Testis (tissue), 2 donors: ENCODE measurements around the gene CDC123.

ENCODE experiments used
- POLR2A ChIP-seq: fragments of 450-650 bp; IDR thresholded peaks from one replicate; pipeline ENCODE4 v1.6.1; 2017; ENCODE audit warnings: antibody characterized with exemption, mild to moderate bottlenecking, moderate library complexity
- TF ChIP-seq, protein P1 (sequence below), 3 experiments: fragments of 450-650 bp in 2 of 3; fragments of 200-600 bp in 1 of 3; sonication (generic) in 1 of 3; IDR thresholded peaks; one replicate each; pipeline ENCODE4 v1.5.1; 2016 to 2019; ENCODE audit warnings: antibody characterized with exemption in 3 of 3, mild to moderate bottlenecking in 2 of 3, moderate library complexity in 1 of 3

DNA sequence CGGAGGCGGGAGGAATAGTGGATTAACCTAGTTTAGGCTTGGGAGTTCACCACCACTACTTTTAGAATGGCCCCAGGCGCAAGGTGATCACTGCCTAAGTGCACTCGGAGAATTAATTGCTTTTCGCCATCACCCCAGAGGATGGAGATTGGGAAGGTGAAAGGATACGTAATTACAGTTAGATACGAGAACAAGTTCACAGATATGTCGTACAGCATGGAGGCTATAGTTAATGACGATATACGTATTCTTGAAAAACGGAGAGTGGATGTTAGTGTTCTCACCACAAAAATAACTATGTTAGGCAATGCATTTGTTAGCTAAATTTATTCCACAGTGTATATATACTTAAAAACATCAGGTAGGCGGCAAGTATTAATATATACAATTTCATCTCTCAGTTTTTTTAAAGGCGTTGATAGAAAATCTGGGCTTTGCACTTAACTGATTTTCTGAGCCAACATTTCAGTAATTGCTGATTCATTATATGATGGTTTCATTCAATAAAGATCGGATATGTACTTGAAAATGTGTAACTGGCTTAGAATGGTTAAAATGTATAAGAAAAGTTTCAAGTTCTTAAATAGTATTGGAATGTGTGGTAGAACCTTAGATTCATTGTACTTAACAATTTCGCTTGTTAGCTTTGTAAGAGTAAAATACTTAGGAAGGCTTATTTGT, 683 bp downstream of the CDC123 start:
- TF ChIP-seq, protein P1, sequence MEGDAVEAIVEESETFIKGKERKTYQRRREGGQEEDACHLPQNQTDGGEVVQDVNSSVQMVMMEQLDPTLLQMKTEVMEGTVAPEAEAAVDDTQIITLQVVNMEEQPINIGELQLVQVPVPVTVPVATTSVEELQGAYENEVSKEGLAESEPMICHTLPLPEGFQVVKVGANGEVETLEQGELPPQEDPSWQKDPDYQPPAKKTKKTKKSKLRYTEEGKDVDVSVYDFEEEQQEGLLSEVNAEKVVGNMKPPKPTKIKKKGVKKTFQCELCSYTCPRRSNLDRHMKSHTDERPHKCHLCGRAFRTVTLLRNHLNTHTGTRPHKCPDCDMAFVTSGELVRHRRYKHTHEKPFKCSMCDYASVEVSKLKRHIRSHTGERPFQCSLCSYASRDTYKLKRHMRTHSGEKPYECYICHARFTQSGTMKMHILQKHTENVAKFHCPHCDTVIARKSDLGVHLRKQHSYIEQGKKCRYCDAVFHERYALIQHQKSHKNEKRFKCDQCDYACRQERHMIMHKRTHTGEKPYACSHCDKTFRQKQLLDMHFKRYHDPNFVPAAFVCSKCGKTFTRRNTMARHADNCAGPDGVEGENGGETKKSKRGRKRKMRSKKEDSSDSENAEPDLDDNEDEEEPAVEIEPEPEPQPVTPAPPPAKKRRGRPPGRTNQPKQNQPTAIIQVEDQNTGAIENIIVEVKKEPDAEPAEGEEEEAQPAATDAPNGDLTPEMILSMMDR (IDR thresholded peaks at IDR 0.05), result no peak
- no peak for TF ChIP-seq POLR2A
